D341Med (cell line): ENCODE data around the gene PIGX.

Experiments
- DNase-seq: peaks from one replicate; pipeline ENCODE4 v3.0.0; 2012; ENCODE audit warnings: low spot score

PIGX gene

DNA sequence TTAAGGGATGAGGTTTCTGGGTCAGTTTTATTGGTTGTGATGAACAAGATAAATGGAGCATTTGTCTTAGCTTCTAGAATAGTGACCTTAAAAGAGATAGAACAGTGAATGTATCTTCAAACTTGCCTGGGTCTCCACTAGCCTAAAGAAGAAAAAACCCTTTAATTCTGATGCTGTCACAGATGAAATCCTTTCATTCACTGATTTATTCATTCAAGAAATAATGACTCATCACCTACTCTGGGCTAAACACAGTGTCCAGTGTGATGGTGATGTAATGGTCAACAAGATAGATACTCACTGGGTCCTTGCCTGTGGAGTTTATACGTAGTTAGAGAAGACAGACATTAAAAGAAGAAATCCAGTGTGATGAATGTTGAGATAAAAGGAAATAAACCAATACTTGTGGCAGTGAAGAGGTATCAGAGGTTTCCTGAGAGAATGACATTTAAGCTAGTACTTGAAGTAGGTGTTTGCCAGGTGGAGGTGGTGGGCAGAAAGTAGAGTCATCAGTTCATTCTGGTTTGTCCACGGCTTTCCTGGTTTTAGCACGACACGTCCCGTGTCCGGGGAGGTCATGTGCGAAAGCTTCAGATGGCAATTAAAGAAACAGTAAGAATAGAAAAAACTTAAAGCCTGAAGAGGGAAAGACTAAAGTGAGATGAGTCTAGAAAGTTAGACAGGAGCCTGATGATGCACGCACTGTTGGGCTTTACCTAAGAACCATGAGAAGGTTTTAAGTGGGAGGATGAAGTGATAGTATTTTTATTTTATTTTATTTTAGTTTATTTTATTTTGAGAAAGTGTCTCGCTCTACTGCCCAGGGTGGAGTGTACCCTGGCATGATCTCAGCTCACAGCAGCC lies 45.9 kb downstream of the PIGX start:
- no peak for DNase-seq

GRCh38 chr3:196763179-196763578 lies 51.0 kb downstream of the PIGX start:
- no peak for DNase-seq

- DNase-seq, result no peak
These were observed 53.3 kb downstream of the PIGX start for GRCh38 chr3:196765454-196765853.

GRCh38 chr3:196771067-196771466 lies 58.9 kb downstream of the PIGX start:
- no peak for DNase-seq

DNA sequence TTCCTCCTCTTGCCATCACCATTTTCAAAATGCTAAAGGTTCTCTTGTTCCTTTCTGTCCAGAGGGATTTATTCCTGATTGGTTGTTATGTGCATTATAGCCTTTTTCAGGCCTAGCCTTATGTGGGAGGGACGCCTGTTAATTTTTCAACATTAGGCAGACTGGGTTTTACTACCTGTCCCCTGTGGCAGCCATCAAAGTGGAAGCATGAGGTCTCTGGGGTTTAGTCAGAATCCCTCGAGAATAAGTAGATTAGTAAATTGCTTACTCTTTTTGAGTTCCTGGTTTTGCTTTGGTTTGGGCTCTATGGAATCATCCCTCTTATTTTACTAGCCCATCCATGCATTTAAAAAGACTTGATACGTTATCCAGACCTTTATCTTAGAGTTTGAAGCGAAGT lies 59.9 kb downstream of the PIGX start:
- DNase-seq, result peak; percentile 50

GRCh38 chr3:196772897-196773296 lies 60.7 kb downstream of the PIGX start:
- DNase-seq, result no peak

DNA sequence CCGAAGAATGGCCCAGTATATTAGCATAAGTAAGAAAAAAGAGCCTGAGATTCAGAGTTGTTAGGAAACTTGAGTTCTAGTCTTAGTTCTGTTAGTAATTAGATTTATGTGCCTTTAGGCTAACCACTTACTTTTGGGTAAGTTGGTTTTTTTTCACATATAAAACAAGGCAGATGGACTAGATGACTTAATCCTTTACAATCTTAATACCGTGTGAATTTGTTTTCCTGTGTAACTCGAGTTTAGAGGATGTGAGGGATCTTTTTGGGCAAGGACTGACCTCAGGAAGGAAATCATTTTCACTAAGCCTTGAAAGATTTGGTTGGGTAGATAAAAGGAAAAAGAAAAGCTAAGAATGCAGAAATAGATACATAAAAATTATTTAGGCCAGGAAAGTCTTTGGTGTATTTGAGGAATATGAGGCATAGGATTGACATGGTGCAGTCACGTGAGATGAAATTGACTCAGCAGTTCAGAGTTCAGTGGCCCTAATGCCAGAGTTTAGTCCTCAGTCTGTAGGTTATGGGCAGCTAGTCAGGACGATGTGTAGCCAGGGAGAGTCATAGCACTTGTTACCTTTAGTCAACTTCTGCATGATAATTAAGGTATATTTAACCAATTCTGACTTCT lies 62.1 kb downstream of the PIGX start:
- no peak for DNase-seq

DNA sequence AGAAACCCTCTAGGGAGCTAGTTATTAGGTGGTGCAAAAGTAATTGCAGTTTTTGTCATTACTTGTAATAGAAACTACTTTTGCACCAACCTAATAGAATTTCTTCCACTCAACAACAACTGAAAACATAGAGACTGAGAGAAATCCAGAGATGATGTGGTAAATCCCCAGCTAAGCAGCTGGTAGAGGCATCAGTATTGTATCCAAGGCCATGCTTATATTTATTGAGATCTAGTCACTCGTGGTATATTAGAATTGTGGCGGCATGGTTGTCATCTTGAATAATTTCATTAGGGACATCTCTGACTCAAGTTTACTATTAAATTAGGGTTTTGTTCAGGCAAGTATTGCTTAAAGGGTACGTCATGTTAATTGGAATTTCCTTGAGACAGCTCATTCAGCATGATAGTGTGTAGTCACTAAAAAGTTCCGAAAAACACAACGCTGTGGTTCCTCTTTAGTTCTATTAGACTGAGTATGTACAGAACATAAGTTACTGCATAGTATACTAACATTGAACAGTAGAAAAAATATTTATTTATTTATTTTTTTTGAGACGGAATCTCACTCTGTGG lies 62.8 kb downstream of the PIGX start:
- DNase-seq, result no peak

GRCh38 chr3:196775938-196776337 lies 63.8 kb downstream of the PIGX start:
- no peak for DNase-seq

DNA sequence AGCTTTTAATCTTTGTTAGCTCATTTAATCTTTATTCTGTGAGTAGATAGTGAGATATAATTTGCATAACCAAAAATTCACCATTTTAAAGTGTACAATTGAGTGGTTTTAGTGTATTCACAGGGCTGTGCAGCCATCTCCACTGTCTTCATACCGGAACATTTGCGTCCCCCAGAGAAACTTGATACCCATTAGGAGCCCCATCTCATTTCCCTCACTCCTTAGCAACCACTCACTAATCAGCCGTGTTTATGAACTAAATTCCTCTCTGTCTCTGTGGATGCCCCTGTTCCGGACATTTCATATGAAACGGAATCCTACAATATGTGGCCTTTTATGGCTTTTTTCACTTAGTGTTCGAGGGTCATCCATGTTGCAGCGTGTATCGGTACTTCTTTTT lies 65.7 kb downstream of the PIGX start:
- no peak for DNase-seq

- no peak for DNase-seq
These were observed 66.6 kb downstream of the PIGX start for GRCh38 chr3:196778755-196779154.

GRCh38 chr3:196782511-196782910 lies 70.3 kb downstream of the PIGX start:
- no peak for DNase-seq
